ENCODE data around the gene ZNF654. TPM values are rescaled to one million over a fixed set of nuclear protein-coding genes. Genes with fewer than 3 reads are reported as not detected.
"Not testable (repeated sequence)": the region's sequence is repeated elsewhere in the genome, so short reads cannot be mapped to it uniquely, and the experiment has no call there.

Gene ZNF654
- total RNA-seq, result 10 to 100 TPM in 1 of 2 donors, 1 to 10 TPM in 1; 7.3 to 10.6 TPM
- 8.5 TPM for polyA plus RNA-seq (2013, experiment 1 of 2)
- polyA plus RNA-seq (2013, experiment 2 of 2), result 8.2 TPM
- long read RNA-seq, experiment 1, full-length matches to known transcripts, result 3 of 8 reads
- long read RNA-seq, experiment 1, partial matches to known transcripts, result 0 of 8 reads
- long read RNA-seq, experiment 1, other reads (novel, unspliced or antisense), result 5 of 8 reads
- long read RNA-seq, experiment 2, full-length matches to known transcripts, result 8 of 14 reads
- long read RNA-seq, experiment 2, partial matches to known transcripts, result 4 of 14 reads
- long read RNA-seq, experiment 2, other reads (novel, unspliced or antisense), result 2 of 14 reads
- long read RNA-seq, experiment 3, full-length matches to known transcripts, result 19 of 41 reads
- long read RNA-seq, experiment 3, partial matches to known transcripts, result 9 of 41 reads
- long read RNA-seq, experiment 3, other reads (novel, unspliced or antisense), result 13 of 41 reads
- long read RNA-seq, experiment 4, partial matches to known transcripts, result 2 of 3 reads
- long read RNA-seq, experiment 4, other reads (novel, unspliced or antisense), result 1 of 3 reads

DNA sequence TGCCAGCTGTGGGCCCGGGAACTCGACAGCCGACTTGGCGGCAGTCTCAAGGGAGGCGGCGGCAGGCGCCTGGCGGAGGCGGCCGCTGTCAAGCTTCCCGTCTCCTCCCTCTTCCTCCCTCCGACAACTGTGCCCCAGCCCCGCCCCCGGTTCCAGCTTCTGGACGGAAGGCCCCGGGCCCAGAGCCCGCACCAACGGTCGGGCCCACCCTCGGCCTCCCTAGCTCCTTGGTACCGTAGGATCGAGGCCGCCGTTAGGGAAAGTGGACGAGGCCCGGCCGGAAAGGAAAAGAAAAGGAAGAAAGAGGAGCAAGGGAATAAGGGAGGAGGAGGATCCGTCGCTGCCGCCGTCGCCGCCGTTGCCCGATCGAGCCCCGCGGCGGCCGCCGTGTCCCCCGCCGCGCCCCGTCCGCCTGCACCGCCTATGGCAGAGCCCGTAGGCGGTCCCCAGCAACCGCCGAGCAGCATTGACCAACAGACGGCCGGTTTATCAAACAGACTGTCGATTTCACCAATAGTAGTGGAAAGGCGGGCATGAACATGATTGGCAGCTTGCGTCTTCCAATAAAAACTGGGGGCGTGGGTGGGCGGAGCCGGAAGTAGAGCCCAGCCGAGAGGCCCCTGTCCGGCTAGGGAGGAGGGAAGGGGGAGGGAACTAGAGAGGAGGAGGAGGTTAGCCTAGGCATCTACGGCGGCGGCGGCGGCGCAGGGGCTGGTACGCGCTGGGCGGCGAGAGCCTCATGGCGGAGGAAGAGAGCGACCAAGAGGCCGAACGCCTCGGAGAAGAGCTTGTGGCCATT is at the start of gene ZNF654, which contains the start of gene CGGBP1:
Gene ZNF654, plus strand, starts transcription at position 675 of the 799 bp plus-strand sequence. Its CDS starts 65 bp downstream, at position 740.
Gene CGGBP1, minus strand, starts transcription at position 425 of the 799 bp plus-strand sequence. CDS start 3,029 bp downstream, outside the sequence.
- Mint-ChIP-seq H3K27ac (peak within 1 kb of the TSS; percentile 90), H3K4me1 (peaks cover 16% of the 10 kb centered on the region), H3K4me3 (peak within 1 kb of the TSS; percentile 87), H3K27me3 (ENCODE audit: insufficient read depth) (no peaks in the 10 kb centered on the region), H3K36me3 (ENCODE audit: low read depth) (peaks cover 16% of the 10 kb centered on the region), H3K9me3 (no peaks in the 10 kb centered on the region)
- Histone ChIP-seq H3K4me3 (ENCODE audit: low read length) (peak within 1 kb of the TSS; percentile 98), H3K9ac (ENCODE audit: extremely low read depth, low read length, poor library complexity, severe bottlenecking) (peak within 1 kb of the TSS; percentile 70), H3K4me1 (ENCODE audit: control insufficient read depth, insufficient read depth, low read length) (no peaks in the 10 kb centered on the region), H3K36me3 (ENCODE audit: control insufficient read depth, insufficient read depth, low read length) (peaks cover 34% of the 10 kb centered on the region), H3K9me3 (ENCODE audit: control insufficient read depth, low read length) (no peaks in the 10 kb centered on the region), H3K27me3 (ENCODE audit: control insufficient read depth, insufficient read depth, low read length, poor library complexity, severe bottlenecking) (no peaks in the 10 kb centered on the region), H3K27ac (ENCODE audit: low read depth, low read length) (peak within 1 kb of the TSS; percentile 97)
- DNase-seq, result peak; percentile 99
- TF ChIP-seq, protein P1, sequence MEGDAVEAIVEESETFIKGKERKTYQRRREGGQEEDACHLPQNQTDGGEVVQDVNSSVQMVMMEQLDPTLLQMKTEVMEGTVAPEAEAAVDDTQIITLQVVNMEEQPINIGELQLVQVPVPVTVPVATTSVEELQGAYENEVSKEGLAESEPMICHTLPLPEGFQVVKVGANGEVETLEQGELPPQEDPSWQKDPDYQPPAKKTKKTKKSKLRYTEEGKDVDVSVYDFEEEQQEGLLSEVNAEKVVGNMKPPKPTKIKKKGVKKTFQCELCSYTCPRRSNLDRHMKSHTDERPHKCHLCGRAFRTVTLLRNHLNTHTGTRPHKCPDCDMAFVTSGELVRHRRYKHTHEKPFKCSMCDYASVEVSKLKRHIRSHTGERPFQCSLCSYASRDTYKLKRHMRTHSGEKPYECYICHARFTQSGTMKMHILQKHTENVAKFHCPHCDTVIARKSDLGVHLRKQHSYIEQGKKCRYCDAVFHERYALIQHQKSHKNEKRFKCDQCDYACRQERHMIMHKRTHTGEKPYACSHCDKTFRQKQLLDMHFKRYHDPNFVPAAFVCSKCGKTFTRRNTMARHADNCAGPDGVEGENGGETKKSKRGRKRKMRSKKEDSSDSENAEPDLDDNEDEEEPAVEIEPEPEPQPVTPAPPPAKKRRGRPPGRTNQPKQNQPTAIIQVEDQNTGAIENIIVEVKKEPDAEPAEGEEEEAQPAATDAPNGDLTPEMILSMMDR (conservative IDR thresholded peaks at IDR 0.05), result no peak
- 0 to 7% methylated on average over 15 to 76 of the region's 76 CpGs for WGBS, 2 experiments (ENCODE audit: insufficient coverage in 1 of 2, insufficient read length in 1 of 2)

DNA sequence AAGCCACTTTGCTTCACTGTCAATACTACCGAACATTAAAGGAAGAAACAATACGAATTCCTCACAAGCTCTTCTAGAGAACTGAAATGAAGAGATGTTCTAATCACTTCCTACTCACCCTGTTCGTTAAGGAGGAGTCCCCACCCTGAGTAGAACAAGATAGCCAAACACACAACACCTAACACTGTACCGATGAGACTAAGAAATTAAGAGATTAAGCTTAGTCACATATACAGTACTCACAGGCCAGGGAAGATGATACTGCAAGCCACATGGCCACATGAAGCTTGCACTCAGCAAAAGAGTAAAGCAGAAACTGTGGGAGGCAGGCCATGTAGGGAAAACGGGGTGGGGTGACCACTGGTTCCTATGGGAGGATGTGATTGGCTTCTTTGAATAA is 48.2 kb upstream of the ZNF654 start:
- Mint-ChIP-seq H3K9me3 (no peaks in the 10 kb centered on the region), H3K4me1 (no peaks in the 10 kb centered on the region), H3K27me3 (ENCODE audit: insufficient read depth) (no peaks in the 10 kb centered on the region), H3K27ac (no peak overlapping the region), H3K36me3 (ENCODE audit: low read depth) (no peaks in the 10 kb centered on the region), H3K4me3 (no peak overlapping the region)
- Histone ChIP-seq H3K9ac (ENCODE audit: extremely low read depth, low read length, poor library complexity, severe bottlenecking) (no peak overlapping the region), H3K9me3 (ENCODE audit: control insufficient read depth, low read length) (no peaks in the 10 kb centered on the region), H3K36me3 (ENCODE audit: control insufficient read depth, insufficient read depth, low read length) (no peaks in the 10 kb centered on the region), H3K4me3 (ENCODE audit: low read length) (no peak overlapping the region), H3K4me1 (ENCODE audit: control insufficient read depth, insufficient read depth, low read length) (no peaks in the 10 kb centered on the region), H3K27me3 (ENCODE audit: control insufficient read depth, insufficient read depth, low read length, poor library complexity, severe bottlenecking) (no peaks in the 10 kb centered on the region), H3K27ac (ENCODE audit: low read depth, low read length) (no peak overlapping the region)
- no peak for DNase-seq
- WGBS, 2 experiments (ENCODE audit: insufficient coverage in 1 of 2, insufficient read length in 1 of 2), result 67 to 91% methylated on average over 1 to 5 of the region's 5 CpGs
- TF ChIP-seq, protein P1 (conservative IDR thresholded peaks at IDR 0.05), result no peak

DNA sequence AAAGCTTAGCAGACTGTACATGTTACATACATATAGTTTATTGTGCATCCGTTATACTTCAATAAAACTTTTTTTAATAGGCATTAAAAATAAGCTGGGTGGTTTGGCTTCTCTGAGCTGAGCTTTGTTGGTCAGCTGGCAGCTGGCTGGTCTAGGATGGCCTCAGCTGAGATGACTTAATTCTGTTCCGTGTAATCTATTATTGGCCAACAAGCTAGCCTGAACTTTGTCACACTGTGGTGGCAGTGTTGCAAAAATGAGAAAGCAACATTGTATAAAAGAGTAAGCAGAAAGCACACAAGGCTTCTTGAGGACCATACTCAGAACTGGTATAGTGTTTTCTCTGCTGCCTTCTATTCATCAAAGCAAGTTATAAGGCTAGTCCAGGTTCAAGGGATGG is 45.5 kb upstream of the ZNF654 start:
- WGBS, 2 experiments (ENCODE audit: insufficient coverage in 1 of 2, insufficient read length in 1 of 2), result 80 to 100% methylated on average over 1 to 2 of the region's 2 CpGs
- H3K4me1 Mint-ChIP-seq, result no peaks in the 10 kb centered on the region
- H3K27me3 Mint-ChIP-seq (ENCODE audit: insufficient read depth), result no peaks in the 10 kb centered on the region

DNA sequence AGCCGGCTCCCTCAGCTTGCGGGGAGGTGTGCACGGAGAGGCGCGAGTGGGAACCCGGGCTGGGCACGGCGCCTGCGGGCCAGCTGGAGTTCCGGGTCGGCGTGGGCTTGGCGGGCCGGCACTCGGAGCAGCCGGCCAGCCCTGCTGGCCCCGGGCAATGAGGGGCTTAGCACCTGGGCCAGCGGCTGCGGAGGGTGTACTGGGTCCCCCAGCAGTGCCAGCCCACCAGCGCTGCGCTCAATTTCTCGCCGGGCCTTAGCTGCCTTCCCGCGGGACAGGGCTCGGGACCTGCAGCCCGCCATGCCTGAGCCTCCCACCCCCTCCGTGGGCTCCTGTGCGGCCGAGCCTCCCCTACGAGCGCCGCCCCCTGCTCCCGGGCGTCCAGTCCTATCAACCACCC is 43.4 kb upstream of the ZNF654 start:
- peaks cover 17% of the 10 kb centered on the region for H3K9me3 Mint-ChIP-seq
- not testable (repeated sequence) for H3K4me3 ChIP-seq (ENCODE audit: low read length); H3K27me3 Mint-ChIP-seq (ENCODE audit: insufficient read depth); H3K4me1 ChIP-seq (ENCODE audit: control insufficient read depth, insufficient read depth, low read length); H3K36me3 ChIP-seq (ENCODE audit: control insufficient read depth, insufficient read depth, low read length); H3K9me3 ChIP-seq (ENCODE audit: control insufficient read depth, low read length); DNase-seq; H3K36me3 Mint-ChIP-seq (ENCODE audit: low read depth); H3K4me1 Mint-ChIP-seq; H3K27ac ChIP-seq (ENCODE audit: low read depth, low read length); H3K4me3 Mint-ChIP-seq; H3K27ac Mint-ChIP-seq; H3K9ac ChIP-seq (ENCODE audit: extremely low read depth, low read length, poor library complexity, severe bottlenecking); H3K27me3 ChIP-seq (ENCODE audit: control insufficient read depth, insufficient read depth, low read length, poor library complexity, severe bottlenecking)
- 95% methylated on average over 35 of the region's 35 CpGs; no CpG with 5 or more reads in 1 of the 2 experiments for WGBS, 2 experiments (ENCODE audit: insufficient coverage in 1 of 2, insufficient read length in 1 of 2)

More for the DNA sequence above, 45.5 kb upstream of the ZNF654 start:
- Mint-ChIP-seq H3K4me3 (no peak overlapping the region), H3K9me3 (peaks cover 17% of the 10 kb centered on the region), H3K36me3 (ENCODE audit: low read depth) (no peaks in the 10 kb centered on the region), H3K27ac (no peak overlapping the region)
- Histone ChIP-seq H3K27ac (ENCODE audit: low read depth, low read length) (no peak overlapping the region), H3K4me1 (ENCODE audit: control insufficient read depth, insufficient read depth, low read length) (no peaks in the 10 kb centered on the region), H3K36me3 (ENCODE audit: control insufficient read depth, insufficient read depth, low read length) (no peaks in the 10 kb centered on the region), H3K4me3 (ENCODE audit: low read length) (no peak overlapping the region), H3K9me3 (ENCODE audit: control insufficient read depth, low read length) (no peaks in the 10 kb centered on the region), H3K9ac (ENCODE audit: extremely low read depth, low read length, poor library complexity, severe bottlenecking) (no peak overlapping the region), H3K27me3 (ENCODE audit: control insufficient read depth, insufficient read depth, low read length, poor library complexity, severe bottlenecking) (no peaks in the 10 kb centered on the region)
- TF ChIP-seq, protein P1 (conservative IDR thresholded peaks at IDR 0.05), result no peak
- no peak for DNase-seq
